Measurements from ENCODE around the gene TRIM74.
"Not testable (repeated sequence)": the region's sequence is repeated elsewhere in the genome, so short reads cannot be mapped to it uniquely, and the experiment has no call there.

TRIM74 gene

DNA sequence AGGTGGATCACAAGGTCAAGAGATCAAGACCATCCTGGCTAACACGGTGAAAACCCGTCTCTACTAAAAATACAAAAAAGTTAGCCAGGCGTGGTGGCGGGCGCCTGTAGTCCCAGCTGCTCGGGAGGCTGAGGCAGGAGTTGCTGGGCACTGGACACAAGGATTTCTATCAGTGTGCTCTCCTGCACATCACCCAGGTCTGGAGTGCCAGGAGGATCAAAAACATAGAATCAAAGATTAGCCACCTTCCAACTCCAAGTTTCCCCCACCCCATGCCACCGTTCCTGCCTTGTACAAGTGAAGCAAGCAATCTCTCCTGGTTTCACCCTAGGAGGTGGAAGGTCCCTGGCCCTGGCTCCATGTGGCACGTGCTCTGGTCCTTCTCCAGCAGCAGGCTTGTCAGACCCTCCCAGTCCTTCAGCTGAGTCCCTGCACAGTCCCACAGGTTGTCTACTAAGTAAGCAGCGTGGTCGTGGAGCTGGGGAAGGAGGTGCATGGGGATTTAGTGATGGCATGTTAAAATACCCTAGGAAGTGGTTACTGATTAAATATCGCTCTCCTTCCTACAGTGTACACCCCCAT, 28.7 kb upstream of the TRIM74 start:
- not testable (repeated sequence) for H3K27ac ChIP-seq (ENCODE audit: low read depth, low read length); H4K91ac ChIP-seq (ENCODE audit: low read depth, low read length); H3K79me2 ChIP-seq (ENCODE audit: control insufficient read depth, insufficient read depth, low read length, poor library complexity); H2BK120ac ChIP-seq (ENCODE audit: insufficient read depth, low read length, poor library complexity); DNase-seq; H3K36me3 ChIP-seq (ENCODE audit: control insufficient read depth in 1 of 2, insufficient read depth in 2 of 2, low read length in 2 of 2); H3K14ac ChIP-seq (ENCODE audit: low read length); H4K8ac ChIP-seq (ENCODE audit: low read depth, low read length); H2BK5ac ChIP-seq (ENCODE audit: low read depth, low read length, poor library complexity); H2BK12ac ChIP-seq (ENCODE audit: low read length); H3K4me3 ChIP-seq (ENCODE audit: low read depth, low read length); H4K12ac ChIP-seq (ENCODE audit: low read depth, low read length); H3K9me3 ChIP-seq (ENCODE audit: insufficient read depth, low read depth, low read length); H3K4me2 ChIP-seq (ENCODE audit: low read length); H3K18ac ChIP-seq (ENCODE audit: low read length); H3K9ac ChIP-seq (ENCODE audit: low read length); H2AFZ ChIP-seq (ENCODE audit: insufficient read depth, low read length, poor library complexity); H3K79me1 ChIP-seq (ENCODE audit: low read length); H2AK5ac ChIP-seq (ENCODE audit: low read length); H3K4ac ChIP-seq (ENCODE audit: low read depth, low read length); H3K27me3 ChIP-seq (ENCODE audit: insufficient read depth, low read length); H3K4me1 ChIP-seq (ENCODE audit: control insufficient read depth in 1 of 2, insufficient read depth in 2 of 2, low read length in 2 of 2); H3K23ac ChIP-seq (ENCODE audit: low read length)
- no CpG with 5 or more reads among the region's 11 CpGs for WGBS (ENCODE audit: extremely low coverage, insufficient coverage, insufficient read length)

DNA sequence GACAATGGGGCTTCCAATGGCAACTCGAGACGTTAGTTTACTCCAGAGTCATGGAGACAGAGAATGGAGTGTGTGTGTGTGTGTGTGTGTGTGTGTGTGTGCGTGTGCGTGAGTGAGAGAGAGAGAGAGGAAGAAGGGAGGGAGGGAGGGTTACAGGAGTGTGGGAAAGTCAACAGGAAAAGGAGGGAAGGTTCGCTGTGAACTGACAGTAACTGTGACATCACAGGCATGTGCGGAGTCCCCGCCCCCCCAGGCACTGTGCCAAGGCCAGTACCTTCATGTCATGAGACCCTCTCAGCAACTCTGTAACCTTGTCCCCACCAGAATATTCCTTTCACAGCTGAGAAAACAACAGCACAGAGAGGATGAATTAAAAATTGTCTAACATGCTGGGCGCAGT, 28.2 kb upstream of the TRIM74 start:
- H3K4ac ChIP-seq (ENCODE audit: low read depth, low read length): not testable (repeated sequence)

DNA sequence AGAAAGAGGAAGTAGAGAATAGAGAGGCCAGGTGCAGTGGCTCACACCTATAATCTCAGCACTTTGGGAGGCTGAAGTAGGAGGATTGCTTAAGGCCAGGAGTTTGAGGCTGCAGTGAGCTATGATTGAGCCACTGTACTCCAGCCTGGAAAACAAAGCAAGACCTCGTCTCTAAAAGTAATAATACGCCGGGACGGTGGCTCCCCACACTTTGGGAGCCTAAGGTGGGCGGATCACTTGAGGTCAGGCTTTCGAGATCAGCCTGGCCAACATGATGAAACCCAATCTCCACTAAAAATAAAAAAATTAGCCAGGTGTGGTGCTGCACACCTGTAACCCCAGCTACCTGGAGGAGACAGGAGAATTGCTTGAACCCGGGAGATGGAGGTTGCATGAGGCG, 26.2 kb upstream of the TRIM74 start:
- not testable (repeated sequence) for H2AK5ac ChIP-seq (ENCODE audit: low read length); H3K79me2 ChIP-seq (ENCODE audit: control insufficient read depth, insufficient read depth, low read length, poor library complexity); H3K9ac ChIP-seq (ENCODE audit: low read length); H2BK5ac ChIP-seq (ENCODE audit: low read depth, low read length, poor library complexity); H3K4ac ChIP-seq (ENCODE audit: low read depth, low read length); H2AFZ ChIP-seq (ENCODE audit: insufficient read depth, low read length, poor library complexity); H4K12ac ChIP-seq (ENCODE audit: low read depth, low read length); H4K91ac ChIP-seq (ENCODE audit: low read depth, low read length); H4K8ac ChIP-seq (ENCODE audit: low read depth, low read length); H3K27ac ChIP-seq (ENCODE audit: low read depth, low read length); H3K4me1 ChIP-seq (ENCODE audit: control insufficient read depth in 1 of 2, insufficient read depth in 2 of 2, low read length in 2 of 2); H3K4me2 ChIP-seq (ENCODE audit: low read length); H3K36me3 ChIP-seq (ENCODE audit: control insufficient read depth in 1 of 2, insufficient read depth in 2 of 2, low read length in 2 of 2); H3K18ac ChIP-seq (ENCODE audit: low read length); H2BK12ac ChIP-seq (ENCODE audit: low read length); H3K4me3 ChIP-seq (ENCODE audit: low read depth, low read length); H3K27me3 ChIP-seq (ENCODE audit: insufficient read depth, low read length); H3K9me3 ChIP-seq (ENCODE audit: insufficient read depth, low read depth, low read length); DNase-seq; H3K23ac ChIP-seq (ENCODE audit: low read length); H2BK120ac ChIP-seq (ENCODE audit: insufficient read depth, low read length, poor library complexity); H3K14ac ChIP-seq (ENCODE audit: low read length); H3K79me1 ChIP-seq (ENCODE audit: low read length)
- no CpG with 5 or more reads among the region's 8 CpGs for WGBS (ENCODE audit: extremely low coverage, insufficient coverage, insufficient read length)

More for the DNA sequence above, 28.2 kb upstream of the TRIM74 start:
- not testable (repeated sequence) for H3K18ac ChIP-seq (ENCODE audit: low read length); H3K4me1 ChIP-seq (ENCODE audit: control insufficient read depth in 1 of 2, insufficient read depth in 2 of 2, low read length in 2 of 2); H3K79me2 ChIP-seq (ENCODE audit: control insufficient read depth, insufficient read depth, low read length, poor library complexity); H3K27me3 ChIP-seq (ENCODE audit: insufficient read depth, low read length); H4K91ac ChIP-seq (ENCODE audit: low read depth, low read length); H3K36me3 ChIP-seq (ENCODE audit: control insufficient read depth in 1 of 2, insufficient read depth in 2 of 2, low read length in 2 of 2); H4K8ac ChIP-seq (ENCODE audit: low read depth, low read length); H2BK12ac ChIP-seq (ENCODE audit: low read length); H3K9ac ChIP-seq (ENCODE audit: low read length); H3K14ac ChIP-seq (ENCODE audit: low read length); H3K23ac ChIP-seq (ENCODE audit: low read length); H3K9me3 ChIP-seq (ENCODE audit: insufficient read depth, low read depth, low read length); H3K79me1 ChIP-seq (ENCODE audit: low read length); H2AFZ ChIP-seq (ENCODE audit: insufficient read depth, low read length, poor library complexity); H2BK5ac ChIP-seq (ENCODE audit: low read depth, low read length, poor library complexity); H3K27ac ChIP-seq (ENCODE audit: low read depth, low read length); H2BK120ac ChIP-seq (ENCODE audit: insufficient read depth, low read length, poor library complexity); H2AK5ac ChIP-seq (ENCODE audit: low read length); H3K4me3 ChIP-seq (ENCODE audit: low read depth, low read length); H4K12ac ChIP-seq (ENCODE audit: low read depth, low read length); H3K4me2 ChIP-seq (ENCODE audit: low read length); DNase-seq
- WGBS (ENCODE audit: extremely low coverage, insufficient coverage, insufficient read length): no CpG with 5 or more reads among the region's 8 CpGs

DNA sequence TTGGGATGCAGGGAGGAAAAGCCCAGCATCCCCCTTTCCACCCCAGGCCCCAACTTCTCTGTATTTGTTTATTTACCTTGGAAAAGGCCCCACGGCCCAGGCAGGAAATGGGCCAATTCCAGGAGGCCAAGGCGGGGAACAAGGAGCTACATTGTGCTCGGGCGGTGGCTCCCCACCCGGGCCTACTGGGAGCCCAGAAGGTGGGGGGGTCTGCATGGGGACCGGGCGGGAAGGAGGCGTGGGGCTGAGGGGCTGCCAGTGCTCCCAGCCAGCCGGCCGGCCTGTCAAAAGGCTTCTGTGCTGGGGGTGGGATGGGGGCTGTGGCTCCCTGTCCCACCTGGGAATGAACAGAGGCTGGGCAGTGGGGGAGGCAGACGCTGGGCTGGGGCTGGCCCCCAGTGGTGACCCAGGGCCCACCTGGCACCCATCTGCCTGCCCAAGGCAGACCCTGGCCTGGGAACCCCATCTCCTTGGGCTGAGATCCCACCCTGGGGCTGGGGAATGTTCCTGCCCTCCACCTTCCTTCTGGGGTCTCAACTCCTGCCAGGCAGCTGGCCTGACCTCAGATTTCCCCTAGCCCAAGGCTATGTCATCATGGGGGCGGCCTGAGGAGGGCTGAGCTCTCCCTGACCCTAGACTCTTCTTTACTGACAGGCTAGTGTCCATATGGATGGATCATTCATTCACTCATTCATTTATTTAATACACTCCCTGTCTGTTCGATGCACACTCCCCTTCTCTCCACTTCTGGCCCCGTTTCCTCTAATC, 21.1 kb upstream of the TRIM74 start:
- not testable (repeated sequence) for H3K27ac ChIP-seq (ENCODE audit: low read depth, low read length); H2AK5ac ChIP-seq (ENCODE audit: low read length); H3K14ac ChIP-seq (ENCODE audit: low read length); H4K8ac ChIP-seq (ENCODE audit: low read depth, low read length); DNase-seq; H2AFZ ChIP-seq (ENCODE audit: insufficient read depth, low read length, poor library complexity); H4K91ac ChIP-seq (ENCODE audit: low read depth, low read length); H2BK5ac ChIP-seq (ENCODE audit: low read depth, low read length, poor library complexity); H3K4ac ChIP-seq (ENCODE audit: low read depth, low read length); H2BK120ac ChIP-seq (ENCODE audit: insufficient read depth, low read length, poor library complexity); H3K4me1 ChIP-seq (ENCODE audit: control insufficient read depth in 1 of 2, insufficient read depth in 2 of 2, low read length in 2 of 2); H3K9me3 ChIP-seq (ENCODE audit: insufficient read depth, low read depth, low read length); H3K36me3 ChIP-seq (ENCODE audit: control insufficient read depth in 1 of 2, insufficient read depth in 2 of 2, low read length in 2 of 2); H2BK12ac ChIP-seq (ENCODE audit: low read length); H3K27me3 ChIP-seq (ENCODE audit: insufficient read depth, low read length); H3K4me3 ChIP-seq (ENCODE audit: low read depth, low read length); H4K12ac ChIP-seq (ENCODE audit: low read depth, low read length); H3K23ac ChIP-seq (ENCODE audit: low read length); H3K79me1 ChIP-seq (ENCODE audit: low read length); H3K9ac ChIP-seq (ENCODE audit: low read length); H3K79me2 ChIP-seq (ENCODE audit: control insufficient read depth, insufficient read depth, low read length, poor library complexity); H3K18ac ChIP-seq (ENCODE audit: low read length); H3K4me2 ChIP-seq (ENCODE audit: low read length)
- no CpG with 5 or more reads among the region's 14 CpGs for WGBS (ENCODE audit: extremely low coverage, insufficient coverage, insufficient read length)
